GM12874 (cell line): Measurements from ENCODE around the gene ERBB4.

Source experiments
- CTCF ChIP-seq: IDR thresholded peaks from 2 replicates; pipeline ENCODE4 v1.5.1; 2011; ENCODE audit warnings: low read depth, mild to moderate bottlenecking, control low read depth, low read length, moderate library complexity; ENCODE audit not compliant: insufficient read depth

ERBB4 gene

GRCh38 chr2:212186166-212186565, 352.4 kb downstream of the ERBB4 start:
- TF ChIP-seq CTCF: no peak

- TF ChIP-seq CTCF: no peak
These were observed 357.0 kb downstream of the ERBB4 start for GRCh38 chr2:212181646-212182045.

GRCh38 chr2:212180408-212181083, 358.1 kb downstream of the ERBB4 start:
- no peak for TF ChIP-seq CTCF

- no peak for TF ChIP-seq CTCF
These were observed 360.9 kb downstream of the ERBB4 start for GRCh38 chr2:212177724-212178123.

- TF ChIP-seq CTCF: no peak
These were observed 362.5 kb downstream of the ERBB4 start for GRCh38 chr2:212176151-212176550.

- TF ChIP-seq CTCF: no peak
These were observed 364.7 kb downstream of the ERBB4 start for GRCh38 chr2:212173756-212174510.

GRCh38 chr2:212173331-212173730, 365.3 kb downstream of the ERBB4 start:
- no peak for TF ChIP-seq CTCF
